SK-N-SH (cell line): ENCODE measurements around the gene FDXR. TPM values are rescaled to one million over a fixed set of nuclear protein-coding genes. Genes with fewer than 3 reads are reported as not detected.

Experiments
- CTCF ChIA-PET: fragments of 300-600, 350-600 bp; formaldehyde crosslinking; extraction: SDS; loops from one replicate; lab custom pipeline; 2021; lab: Yijun Ruan, JAX
- POLR2A ChIA-PET: fragments of 350-600 bp; sonication (Branson Sonifier 250); formaldehyde crosslinking; extraction: SDS; loops from one replicate; lab custom pipeline; 2020; ENCODE audit warnings: antibody characterized with exemption, inconsistent platforms; lab: Yijun Ruan, JAX
- DNase-seq: peaks from one replicate; pipeline ENCODE4 v3.0.0; 2012
- H2AFZ ChIP-seq: fragments of 200-600 bp; sonication (generic); 2 replicates; pipeline ENCODE4 v1.8.1; 2016; ENCODE audit warnings: antibody characterized with exemption, mild to moderate bottlenecking, low read depth
- H3F3A ChIP-seq: fragments of 200-600 bp; sonication (generic); replicated peaks from 2 replicates; pipeline ENCODE3; 2016; ENCODE audit warnings: antibody characterized with exemption, mild to moderate bottlenecking; ENCODE audit not compliant: insufficient read depth
- H3K27ac ChIP-seq, 2 experiments: fragments of 200-500 bp in 1 of 2; fragments of 200-600 bp in 1 of 2; sonication (Bioruptor generic) in 1 of 2; sonication (generic), shearing (Covaris generic) in 1 of 2; 2 replicates each; pipeline versions ENCODE4 v1.5.1 to v1.6.1; 2014 to 2016; ENCODE audit warnings: low read depth in 2 of 2, inconsistent platforms in 1 of 2, low read length in 1 of 2, mild to moderate bottlenecking in 1 of 2, mixed read lengths in 1 of 2
- H3K27me3 ChIP-seq: fragments of 200-600 bp; sonication (generic), shearing (Covaris generic); 2 replicates; pipeline ENCODE4 v1.6.1; 2016; ENCODE audit warnings: mixed run types; ENCODE audit not compliant: insufficient read depth
- H3K36me3 ChIP-seq, 2 experiments: fragments of 200-500 bp in 1 of 2; fragments of 200-600 bp in 1 of 2; sonication (Bioruptor generic) in 1 of 2; sonication (generic) in 1 of 2; replicated peaks in 1 of 2; 2 replicates each; pipeline versions ENCODE3 to v1.5.1; 2014 to 2016; ENCODE audit warnings: low read length in 1 of 2, mild to moderate bottlenecking in 1 of 2; ENCODE audit not compliant: insufficient read depth in 2 of 2, control insufficient read depth in 1 of 2
- H3K4me1 ChIP-seq, 2 experiments: fragments of 200-500 bp in 1 of 2; fragments of 200-600 bp in 1 of 2; sonication (Bioruptor generic) in 1 of 2; sonication (generic), shearing (Covaris generic) in 1 of 2; 2 replicates each; pipeline versions ENCODE4 v1.5.1 to v1.6.1; 2014 to 2016; ENCODE audit warnings: low read depth in 1 of 2, low read length in 1 of 2, mixed run types in 1 of 2; ENCODE audit not compliant: insufficient read depth in 2 of 2, control insufficient read depth in 1 of 2
- H3K4me2 ChIP-seq: fragments of 200-600 bp; sonication (generic), shearing (Covaris generic); 2 replicates; pipeline ENCODE4 v1.6.1; 2017; ENCODE audit warnings: mixed run types
- H3K4me3 ChIP-seq, 2 experiments: fragments of 200-500 bp in 1 of 2; fragments of 200-600 bp in 1 of 2; sonication (Bioruptor generic) in 1 of 2; sonication (generic), shearing (Covaris generic) in 1 of 2; 2 replicates each; pipeline versions ENCODE4 v1.5.1 to v1.8.1; 2014 to 2016; ENCODE audit warnings: low read depth in 2 of 2, inconsistent platforms in 1 of 2, low read length in 1 of 2, mild to moderate bottlenecking in 1 of 2, mixed read lengths in 1 of 2, moderate library complexity in 1 of 2
- H3K79me2 ChIP-seq: fragments of 200-600 bp; sonication (generic); 2 replicates; pipeline ENCODE4 v1.8.1; 2017; ENCODE audit warnings: mild to moderate bottlenecking; ENCODE audit not compliant: insufficient read depth
- H3K9ac ChIP-seq: fragments of 200-600 bp; sonication (generic); 2 replicates; pipeline ENCODE4 v1.6.1; 2017; ENCODE audit warnings: mixed run types
- H3K9me2 ChIP-seq: fragments of 200-600 bp; sonication (generic); 2 replicates; pipeline ENCODE4 v1.6.1; 2017; ENCODE audit warnings: mixed run types
- H3K9me3 ChIP-seq: fragments of 200-600 bp; sonication (generic); 2 replicates; pipeline ENCODE4 v1.6.1; 2017; ENCODE audit warnings: mixed run types, mild to moderate bottlenecking, moderate library complexity
- H4K20me1 ChIP-seq: fragments of 200-600 bp; sonication (generic); 2 replicates; pipeline ENCODE4 v1.6.1; 2017; ENCODE audit warnings: mild to moderate bottlenecking, mixed run types; ENCODE audit not compliant: insufficient read depth
- GATA2 ChIP-seq: sonication (generic); formaldehyde crosslinking; IDR thresholded peaks from 2 replicates; pipeline ENCODE4 v1.5.0; 2020; ENCODE audit warnings: mild to moderate bottlenecking, missing genetic modification reagents
- JUND ChIP-seq: IDR thresholded peaks from 2 replicates; pipeline ENCODE4 v1.4.0; 2012
- NFIC ChIP-seq: IDR thresholded peaks from 2 replicates; pipeline ENCODE4 v1.4.0; 2012; ENCODE audit warnings: borderline replicate concordance
- NRF1 ChIP-seq: IDR thresholded peaks from 2 replicates; pipeline ENCODE4 v1.6.1; 2012; ENCODE audit warnings: low read depth, mild to moderate bottlenecking, low read length
- RCOR1 ChIP-seq: fragments of 150-350 bp; IDR thresholded peaks from 2 replicates; pipeline ENCODE4 v1.6.1; 2017; ENCODE audit warnings: antibody characterized with exemption, low read length
- RFX5 ChIP-seq: IDR thresholded peaks from 2 replicates; pipeline ENCODE4 v1.6.1; 2012; ENCODE audit warnings: mild to moderate bottlenecking, improper control_type of control experiment, low read length
- RXRA ChIP-seq: IDR thresholded peaks from 2 replicates; pipeline ENCODE4 v1.4.0; 2012; ENCODE audit warnings: low read depth, mild to moderate bottlenecking, borderline replicate concordance
- TAF1 ChIP-seq: IDR thresholded peaks from 2 replicates; pipeline ENCODE4 v1.6.1; 2012; ENCODE audit warnings: low read depth, mild to moderate bottlenecking, low read length, moderate library complexity, borderline replicate concordance
- TCF12 ChIP-seq: IDR thresholded peaks from 2 replicates; pipeline ENCODE4 v1.4.0; 2012
- WGBS: methylation state at CpG from one replicate; pipeline ENCODE4 v1.1.6; 2017; ENCODE audit warnings: low lambda C conversion rate; 5-methylcytosine and 5-hydroxymethylcytosine counted together
- polyA plus RNA-seq, 3 experiments: library from polyadenylated mRNA; depleted of rRNA; stranded (reverse); fragments of >200 nt; gene quantifications; 2 replicates each; pipeline ENCODE4 v1.2.3, GENCODE V29; 2012
- TF ChIP-seq, protein P1 (sequence below): IDR thresholded peaks from 2 replicates; pipeline ENCODE4 v1.4.0; 2012; ENCODE audit warnings: low read depth, borderline replicate concordance
- TF ChIP-seq, protein P2 (sequence below): fragments of 150-350 bp; IDR thresholded peaks from 2 replicates; pipeline ENCODE4 v1.6.1; 2016; ENCODE audit warnings: mild to moderate bottlenecking, low read depth, low read length
- TF ChIP-seq, protein P3 (sequence below): IDR thresholded peaks from 2 replicates; pipeline ENCODE4; 2012

Gene FDXR
- polyA plus RNA-seq, 1 of the 3 experiments (the other 2 are of a cell fraction), result 86.7 TPM

DNA sequence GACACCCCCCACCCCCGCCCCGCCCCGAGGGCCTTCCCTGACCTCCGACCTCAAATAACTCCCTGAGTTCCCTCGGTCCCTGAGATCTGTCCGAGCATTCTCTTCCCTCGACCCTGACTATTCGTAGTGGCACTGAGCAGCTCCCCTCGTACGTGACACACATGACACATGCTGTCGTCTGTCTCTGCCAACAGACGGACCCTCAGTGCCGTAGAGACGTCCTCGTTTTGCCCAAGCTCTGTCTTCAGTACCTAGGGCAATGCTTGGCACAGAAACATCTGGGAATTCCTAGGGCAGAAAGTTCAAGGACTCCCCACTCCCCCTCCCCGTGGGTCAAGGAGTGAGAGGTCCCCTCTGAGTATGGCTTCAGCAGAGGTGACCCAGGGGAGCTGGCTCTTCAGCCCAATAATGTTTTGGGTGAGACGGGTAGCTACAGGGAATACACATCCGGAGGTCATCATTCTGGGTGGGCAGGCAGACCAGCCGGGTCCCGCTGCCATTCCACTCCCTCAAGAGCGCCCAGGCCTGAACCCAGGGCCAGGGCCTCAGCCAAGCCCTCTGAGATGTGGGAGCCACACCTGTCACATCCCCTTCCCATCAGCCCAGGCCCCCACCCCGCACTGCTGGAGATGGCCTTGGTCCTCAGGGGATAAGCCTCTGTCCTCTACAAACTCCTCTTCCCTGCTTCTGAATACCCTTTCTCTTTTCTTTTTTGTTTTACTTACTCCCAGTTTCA lies 21.3 kb upstream of the FDXR start:
- Histone ChIP-seq H3K9me3 (no peaks in the 10 kb centered on the region), H3K9ac (no peak overlapping the region), H2AFZ (no peak overlapping the region), H3K79me2 (no peaks in the 10 kb centered on the region), H3F3A (no peaks in the 10 kb centered on the region), H3K36me3 (no peaks in the 10 kb centered on the region), H4K20me1 (no peaks in the 10 kb centered on the region), H3K9me2 (no peaks in the 10 kb centered on the region), H3K27me3 (peaks cover 78% of the 10 kb centered on the region), H3K4me2 (no peak overlapping the region), H3K4me3 (peak overlapping the region in 1 of 2 experiments; percentile 43; a peak in 1 of 4 replicates), H3K27ac (no peak overlapping the region), H3K4me1 (peaks cover 0 to 6% of the 10 kb centered on the region in 2 experiments; a peak in 1 of 4 replicates)
- ChIA-PET POLR2A (interaction anchor here (1.7 kb wide), 1 partner anchor 21 kb away, joined by 7 read pairs; the partner anchor contains the start of gene FDXR), CTCF (interaction anchor here (0.6 to 3.5 kb wide), 7 partner anchors 29 to 220 kb away, joined by 3 to 18 read pairs (median 4); partner anchors contain the start of genes OTOP2 and USH1G)
- WGBS, result 35% methylated on average over 22 of the region's 22 CpGs
- no peak for DNase-seq
- TF ChIP-seq NFIC, result no peak
- TF ChIP-seq, protein P1, sequence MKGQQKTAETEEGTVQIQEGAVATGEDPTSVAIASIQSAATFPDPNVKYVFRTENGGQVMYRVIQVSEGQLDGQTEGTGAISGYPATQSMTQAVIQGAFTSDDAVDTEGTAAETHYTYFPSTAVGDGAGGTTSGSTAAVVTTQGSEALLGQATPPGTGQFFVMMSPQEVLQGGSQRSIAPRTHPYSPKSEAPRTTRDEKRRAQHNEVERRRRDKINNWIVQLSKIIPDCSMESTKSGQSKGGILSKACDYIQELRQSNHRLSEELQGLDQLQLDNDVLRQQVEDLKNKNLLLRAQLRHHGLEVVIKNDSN, result no peak
- no peak for TF ChIP-seq RXRA
- no peak for TF ChIP-seq RFX5
- TF ChIP-seq GATA2 (CRISPR knock-in tag), result no peak
- no peak for TF ChIP-seq JUND
- TF ChIP-seq, protein P2, sequence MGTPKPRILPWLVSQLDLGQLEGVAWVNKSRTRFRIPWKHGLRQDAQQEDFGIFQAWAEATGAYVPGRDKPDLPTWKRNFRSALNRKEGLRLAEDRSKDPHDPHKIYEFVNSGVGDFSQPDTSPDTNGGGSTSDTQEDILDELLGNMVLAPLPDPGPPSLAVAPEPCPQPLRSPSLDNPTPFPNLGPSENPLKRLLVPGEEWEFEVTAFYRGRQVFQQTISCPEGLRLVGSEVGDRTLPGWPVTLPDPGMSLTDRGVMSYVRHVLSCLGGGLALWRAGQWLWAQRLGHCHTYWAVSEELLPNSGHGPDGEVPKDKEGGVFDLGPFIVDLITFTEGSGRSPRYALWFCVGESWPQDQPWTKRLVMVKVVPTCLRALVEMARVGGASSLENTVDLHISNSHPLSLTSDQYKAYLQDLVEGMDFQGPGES, result no peak
- TF ChIP-seq TAF1, result no peak
- no peak for TF ChIP-seq NRF1
- TF ChIP-seq, protein P3, sequence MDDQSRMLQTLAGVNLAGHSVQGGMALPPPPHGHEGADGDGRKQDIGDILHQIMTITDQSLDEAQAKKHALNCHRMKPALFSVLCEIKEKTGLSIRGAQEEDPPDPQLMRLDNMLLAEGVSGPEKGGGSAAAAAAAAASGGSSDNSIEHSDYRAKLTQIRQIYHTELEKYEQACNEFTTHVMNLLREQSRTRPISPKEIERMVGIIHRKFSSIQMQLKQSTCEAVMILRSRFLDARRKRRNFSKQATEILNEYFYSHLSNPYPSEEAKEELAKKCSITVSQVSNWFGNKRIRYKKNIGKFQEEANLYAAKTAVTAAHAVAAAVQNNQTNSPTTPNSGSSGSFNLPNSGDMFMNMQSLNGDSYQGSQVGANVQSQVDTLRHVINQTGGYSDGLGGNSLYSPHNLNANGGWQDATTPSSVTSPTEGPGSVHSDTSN, result no peak
- no peak for TF ChIP-seq RCOR1
- TF ChIP-seq TCF12, result no peak
